ENCODE results near the gene IL1A.
"Not testable (repeated sequence)": the region's sequence is repeated elsewhere in the genome, so short reads cannot be mapped to it uniquely, and the experiment has no call there.

IL1A gene, protein sequence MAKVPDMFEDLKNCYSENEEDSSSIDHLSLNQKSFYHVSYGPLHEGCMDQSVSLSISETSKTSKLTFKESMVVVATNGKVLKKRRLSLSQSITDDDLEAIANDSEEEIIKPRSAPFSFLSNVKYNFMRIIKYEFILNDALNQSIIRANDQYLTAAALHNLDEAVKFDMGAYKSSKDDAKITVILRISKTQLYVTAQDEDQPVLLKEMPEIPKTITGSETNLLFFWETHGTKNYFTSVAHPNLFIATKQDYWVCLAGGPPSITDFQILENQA
- total RNA-seq, result 0 to 0.35 (median 0.19) reads per million in 3 donors

DNA sequence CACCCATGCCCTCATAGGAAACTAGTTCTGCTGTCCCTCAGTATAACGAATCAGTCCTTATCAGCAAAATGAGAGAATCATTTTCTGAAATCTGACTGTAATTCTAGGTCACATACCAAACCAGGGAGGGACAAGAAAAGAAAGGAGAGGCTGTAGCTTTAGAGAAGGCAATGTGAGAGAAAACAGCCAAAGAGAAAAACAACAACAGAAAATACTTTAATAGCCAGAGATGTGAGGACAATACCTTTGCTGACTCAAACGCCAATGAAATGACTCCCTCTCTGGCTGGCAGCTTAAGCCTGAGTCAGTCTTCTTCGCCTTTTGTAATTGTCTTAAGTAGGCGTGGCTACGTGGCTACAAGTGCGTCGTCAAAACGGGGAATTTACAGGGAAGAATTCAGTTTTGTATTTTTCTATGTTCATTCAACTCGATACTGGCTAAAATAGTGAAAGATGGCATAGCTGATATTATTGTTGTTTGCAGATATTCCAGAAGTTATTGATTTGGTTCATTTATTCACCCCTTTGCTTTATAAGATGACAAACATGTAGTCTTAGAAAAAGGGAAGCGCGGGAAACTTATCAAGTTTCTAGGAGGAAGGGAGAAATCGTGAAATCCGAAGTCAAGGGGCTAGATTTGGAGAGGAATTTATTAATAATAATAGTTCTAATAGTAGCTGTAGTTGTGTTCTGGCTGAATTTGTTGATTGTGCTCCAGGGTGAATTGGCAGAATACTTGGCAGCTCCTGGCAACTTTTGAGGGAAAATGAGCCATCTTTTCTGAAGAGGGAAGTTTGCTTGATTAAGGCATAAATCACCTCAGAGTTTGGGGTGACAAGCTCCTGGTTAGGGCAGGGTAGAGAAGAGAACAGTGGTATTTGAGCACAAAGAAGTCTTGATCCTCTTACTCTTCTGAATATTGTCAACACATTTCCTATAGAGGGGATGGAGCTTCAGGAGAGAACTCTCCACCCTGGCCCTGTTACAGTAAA lies at the start of gene IL1A:
Gene IL1A, minus strand, starts transcription at position 295 of the 991 bp plus-strand sequence. CDS start 723 bp downstream, outside the sequence.
- H3K27me3 ChIP-seq (replicated peaks; ENCODE audit: control insufficient read depth, insufficient read depth, low read length, poor library complexity, severe bottlenecking), result no peaks in the 10 kb centered on the region
- DNase-seq, result no peak
- H3K4me1 ChIP-seq (ENCODE audit: control insufficient read depth, insufficient read depth, low read length, poor library complexity, severe bottlenecking), result no peaks in the 10 kb centered on the region
- H3K4me3 ChIP-seq (ENCODE audit: insufficient read depth, low read depth, low read length, poor library complexity, severe bottlenecking), result no peak within 1 kb of the TSS
- H3K9me3 ChIP-seq (ENCODE audit: control insufficient read depth, low read length), result no peaks in the 10 kb centered on the region
- H3K36me3 ChIP-seq (ENCODE audit: control insufficient read depth, insufficient read depth, low read length), result no peaks in the 10 kb centered on the region
- H3K27ac ChIP-seq (ENCODE audit: insufficient read depth, low read length, poor library complexity, severe bottlenecking), result no peak within 1 kb of the TSS

DNA sequence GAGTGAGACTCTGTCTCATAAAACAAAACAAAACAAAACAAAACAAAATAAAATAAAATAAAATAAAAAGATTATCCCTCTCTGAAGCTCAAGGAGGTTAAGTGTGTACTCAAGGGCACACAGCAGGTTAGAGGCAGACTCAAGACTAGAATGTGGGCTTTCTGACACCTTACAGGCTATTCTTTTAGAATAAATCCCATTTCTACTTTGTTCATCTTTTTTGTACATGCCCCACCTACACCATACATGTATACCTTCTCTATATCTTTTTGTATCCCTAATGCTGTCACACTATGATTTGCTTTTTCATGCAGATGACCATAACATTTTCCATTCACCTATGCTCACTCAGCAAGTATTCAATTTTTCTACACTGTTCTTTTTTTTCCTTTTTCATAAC lies 49.7 kb upstream of the IL1A start:
- Histone ChIP-seq H3K27me3 (replicated peaks; ENCODE audit: control insufficient read depth, insufficient read depth, low read length, poor library complexity, severe bottlenecking) (no peaks in the 10 kb centered on the region), H3K4me3 (ENCODE audit: insufficient read depth, low read depth, low read length, poor library complexity, severe bottlenecking) (no peak overlapping the region), H3K27ac (ENCODE audit: insufficient read depth, low read length, poor library complexity, severe bottlenecking) (no peak overlapping the region), H3K9me3 (ENCODE audit: control insufficient read depth, low read length) (no peaks in the 10 kb centered on the region), H3K4me1 (ENCODE audit: control insufficient read depth, insufficient read depth, low read length, poor library complexity, severe bottlenecking) (no peaks in the 10 kb centered on the region), H3K36me3 (ENCODE audit: control insufficient read depth, insufficient read depth, low read length) (no peaks in the 10 kb centered on the region)
- DNase-seq, result no peak

DNA sequence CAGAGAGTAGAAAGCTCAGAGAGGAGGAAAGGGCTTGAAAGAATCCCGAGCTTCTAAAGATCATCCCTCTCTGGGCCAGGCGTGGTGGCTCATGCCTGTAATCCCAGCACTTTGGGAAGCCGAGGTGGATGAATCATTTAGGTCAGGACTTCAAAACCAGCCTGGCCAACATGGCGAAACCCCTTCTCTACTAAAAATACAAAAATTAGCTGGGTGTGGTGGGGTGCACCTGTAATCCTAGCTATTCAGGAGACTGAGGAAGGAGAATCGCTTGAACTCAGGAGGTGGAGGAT lies 49.3 kb upstream of the IL1A start:
- H3K9me3 ChIP-seq (ENCODE audit: control insufficient read depth, low read length); DNase-seq; H3K4me1 ChIP-seq (ENCODE audit: control insufficient read depth, insufficient read depth, low read length, poor library complexity, severe bottlenecking); H3K4me3 ChIP-seq (ENCODE audit: insufficient read depth, low read depth, low read length, poor library complexity, severe bottlenecking); H3K27ac ChIP-seq (ENCODE audit: insufficient read depth, low read length, poor library complexity, severe bottlenecking); H3K27me3 ChIP-seq (replicated peaks; ENCODE audit: control insufficient read depth, insufficient read depth, low read length, poor library complexity, severe bottlenecking); H3K36me3 ChIP-seq (ENCODE audit: control insufficient read depth, insufficient read depth, low read length): not testable (repeated sequence)

DNA sequence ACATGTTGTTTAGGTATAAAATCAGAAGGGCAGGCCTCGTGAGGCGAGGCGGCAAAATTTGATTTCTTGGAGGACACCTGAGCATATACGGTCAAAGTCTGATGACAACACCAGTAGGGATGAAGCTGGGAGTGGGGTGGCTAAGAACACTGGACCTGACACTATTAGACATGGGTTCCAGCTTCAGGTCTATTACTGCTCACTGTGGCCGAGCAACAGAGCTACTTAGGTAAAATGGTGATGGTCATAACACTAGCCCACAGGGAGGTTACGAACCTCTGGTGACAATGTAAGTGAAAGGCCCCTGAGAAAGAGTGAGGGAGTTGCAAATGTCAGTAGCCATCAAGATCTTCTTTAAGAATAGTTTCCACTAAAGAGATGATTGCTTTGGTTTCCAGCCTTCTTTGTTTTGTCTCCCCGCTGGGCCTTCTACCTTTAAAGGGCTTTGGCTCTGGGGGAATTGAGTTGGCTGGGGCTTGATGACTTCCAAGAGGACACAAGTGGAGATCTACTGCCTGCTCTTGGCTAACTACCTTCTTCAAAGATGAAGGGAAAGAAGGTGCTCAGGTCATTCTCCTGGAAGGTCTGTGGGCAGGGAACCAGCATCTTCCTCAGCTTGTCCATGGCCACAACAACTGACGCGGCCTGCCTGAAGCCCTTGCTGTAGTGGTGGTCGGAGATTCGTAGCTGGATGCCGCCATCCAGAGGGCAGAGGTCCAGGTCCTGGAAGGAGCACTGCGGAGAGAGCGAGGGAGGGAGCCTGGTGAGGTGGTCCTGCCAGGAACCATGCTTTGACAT lies 48.7 kb upstream of the IL1A start:
- Histone ChIP-seq H3K9me3 (ENCODE audit: control insufficient read depth, low read length) (no peaks in the 10 kb centered on the region), H3K27me3 (replicated peaks; ENCODE audit: control insufficient read depth, insufficient read depth, low read length, poor library complexity, severe bottlenecking) (no peaks in the 10 kb centered on the region), H3K27ac (ENCODE audit: insufficient read depth, low read length, poor library complexity, severe bottlenecking) (no peak overlapping the region), H3K4me3 (ENCODE audit: insufficient read depth, low read depth, low read length, poor library complexity, severe bottlenecking) (no peak overlapping the region), H3K4me1 (ENCODE audit: control insufficient read depth, insufficient read depth, low read length, poor library complexity, severe bottlenecking) (no peaks in the 10 kb centered on the region), H3K36me3 (ENCODE audit: control insufficient read depth, insufficient read depth, low read length) (no peaks in the 10 kb centered on the region)
- no peak for DNase-seq

DNA sequence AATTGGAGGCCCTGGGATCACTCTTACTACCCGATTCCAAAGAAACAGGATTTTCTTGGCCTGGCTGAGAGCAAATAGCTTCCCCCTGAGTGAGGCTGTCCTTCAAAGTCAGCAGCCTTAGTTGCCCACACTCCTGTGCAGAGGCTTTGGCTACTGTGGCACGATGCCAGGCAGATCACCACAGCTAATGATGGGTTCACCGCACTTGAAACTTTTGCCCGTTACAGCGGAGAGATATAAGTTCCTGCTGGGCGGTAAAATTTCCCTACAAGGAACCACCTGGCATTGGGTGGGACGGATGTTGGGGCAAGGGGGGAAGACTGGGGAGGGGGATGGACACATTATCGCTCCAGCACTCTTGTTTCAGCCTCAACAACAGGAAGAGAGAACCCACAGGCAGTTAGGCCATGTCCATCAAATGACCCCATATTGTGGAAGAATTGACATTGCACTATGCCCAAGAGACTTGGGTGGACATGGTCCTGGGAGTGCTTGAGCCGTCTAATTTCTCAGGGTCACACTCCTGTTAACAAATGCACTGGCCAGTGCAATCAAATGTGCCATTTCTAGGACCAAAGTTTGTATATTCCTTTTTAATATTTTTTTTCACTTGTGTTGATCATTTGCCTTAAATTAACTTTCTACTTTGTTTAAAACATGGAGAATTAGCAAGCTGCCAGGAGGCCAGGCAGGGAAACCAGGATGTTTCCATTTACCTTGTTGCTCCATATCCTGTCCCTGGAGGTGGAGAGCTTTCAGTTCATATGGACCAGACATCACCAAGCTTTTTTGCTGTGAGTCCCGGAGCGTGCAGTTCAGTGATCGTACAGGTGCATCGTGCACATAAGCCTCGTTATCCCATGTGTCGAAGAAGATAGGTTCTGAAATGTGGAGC lies 47.9 kb upstream of the IL1A start:
- no peak for DNase-seq
- no peak overlapping the region for H3K27ac ChIP-seq (ENCODE audit: insufficient read depth, low read length, poor library complexity, severe bottlenecking)
- H3K27me3 ChIP-seq (replicated peaks; ENCODE audit: control insufficient read depth, insufficient read depth, low read length, poor library complexity, severe bottlenecking), result no peaks in the 10 kb centered on the region
- H3K9me3 ChIP-seq (ENCODE audit: control insufficient read depth, low read length), result no peaks in the 10 kb centered on the region
- no peaks in the 10 kb centered on the region for H3K4me1 ChIP-seq (ENCODE audit: control insufficient read depth, insufficient read depth, low read length, poor library complexity, severe bottlenecking)
- H3K36me3 ChIP-seq (ENCODE audit: control insufficient read depth, insufficient read depth, low read length), result no peaks in the 10 kb centered on the region
- no peak overlapping the region for H3K4me3 ChIP-seq (ENCODE audit: insufficient read depth, low read depth, low read length, poor library complexity, severe bottlenecking)

DNA sequence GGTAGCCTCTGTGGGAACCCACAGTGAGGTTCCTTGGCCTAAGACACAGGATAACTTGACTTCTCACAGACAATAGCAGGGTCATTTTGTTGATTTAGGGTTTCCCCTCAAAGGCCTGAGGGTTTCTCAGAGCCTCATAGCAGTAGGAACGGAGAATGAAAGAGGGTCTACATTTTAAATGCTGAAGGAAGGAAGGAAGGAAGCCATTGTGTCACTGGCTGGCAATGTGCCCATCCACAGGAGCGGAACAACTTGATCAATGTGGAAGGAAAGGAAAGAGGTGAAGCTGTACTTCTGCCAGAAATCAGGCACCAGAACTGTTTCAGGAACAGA lies 47.2 kb upstream of the IL1A start:
- no peak for DNase-seq
- Histone ChIP-seq H3K4me1 (ENCODE audit: control insufficient read depth, insufficient read depth, low read length, poor library complexity, severe bottlenecking) (no peaks in the 10 kb centered on the region), H3K9me3 (ENCODE audit: control insufficient read depth, low read length) (no peaks in the 10 kb centered on the region), H3K27ac (ENCODE audit: insufficient read depth, low read length, poor library complexity, severe bottlenecking) (no peak overlapping the region), H3K27me3 (replicated peaks; ENCODE audit: control insufficient read depth, insufficient read depth, low read length, poor library complexity, severe bottlenecking) (no peaks in the 10 kb centered on the region), H3K36me3 (ENCODE audit: control insufficient read depth, insufficient read depth, low read length) (no peaks in the 10 kb centered on the region), H3K4me3 (ENCODE audit: insufficient read depth, low read depth, low read length, poor library complexity, severe bottlenecking) (no peak overlapping the region)

DNA sequence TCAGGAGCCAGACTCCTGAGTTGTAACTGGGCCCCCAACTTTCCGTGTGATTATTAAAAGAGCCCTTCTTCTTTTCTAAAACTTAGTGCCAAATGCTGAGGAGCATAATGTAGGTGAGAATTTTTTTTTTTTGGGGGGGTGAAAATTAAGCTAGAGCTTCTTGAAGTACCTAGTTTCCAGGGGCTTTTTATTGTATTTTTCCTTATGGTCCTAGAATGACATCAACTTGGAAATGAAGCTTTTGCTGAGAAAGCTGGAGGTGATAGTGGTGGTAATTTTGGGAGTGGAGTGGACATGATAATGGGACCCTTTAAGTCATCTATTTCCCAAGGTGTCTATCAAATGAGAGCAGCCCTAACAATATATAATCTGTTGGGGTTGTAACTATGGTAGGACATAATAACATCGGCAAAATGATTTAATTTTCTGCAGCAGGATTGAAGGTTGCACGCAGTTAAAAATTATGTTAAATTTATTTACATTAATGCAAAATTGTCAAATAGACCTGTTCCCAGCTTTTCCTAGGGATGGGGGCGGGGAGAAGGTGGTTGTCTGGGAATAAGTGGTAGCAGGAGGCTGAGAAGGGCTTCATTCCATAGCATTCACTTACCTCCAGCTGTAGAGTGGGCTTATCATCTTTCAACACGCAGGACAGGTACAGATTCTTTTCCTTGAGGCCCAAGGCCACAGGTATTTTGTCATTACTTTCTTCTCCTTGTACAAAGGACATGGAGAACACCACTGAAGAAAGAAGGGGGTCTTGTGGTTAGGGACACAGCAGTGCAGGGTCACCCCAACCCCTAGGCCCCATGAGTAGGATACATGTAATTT lies 46.6 kb upstream of the IL1A start:
- Histone ChIP-seq H3K4me1 (ENCODE audit: control insufficient read depth, insufficient read depth, low read length, poor library complexity, severe bottlenecking) (no peaks in the 10 kb centered on the region), H3K36me3 (ENCODE audit: control insufficient read depth, insufficient read depth, low read length) (no peaks in the 10 kb centered on the region), H3K27me3 (replicated peaks; ENCODE audit: control insufficient read depth, insufficient read depth, low read length, poor library complexity, severe bottlenecking) (no peaks in the 10 kb centered on the region), H3K4me3 (ENCODE audit: insufficient read depth, low read depth, low read length, poor library complexity, severe bottlenecking) (no peak overlapping the region), H3K27ac (ENCODE audit: insufficient read depth, low read length, poor library complexity, severe bottlenecking) (no peak overlapping the region), H3K9me3 (ENCODE audit: control insufficient read depth, low read length) (no peaks in the 10 kb centered on the region)
- no peak for DNase-seq

DNA sequence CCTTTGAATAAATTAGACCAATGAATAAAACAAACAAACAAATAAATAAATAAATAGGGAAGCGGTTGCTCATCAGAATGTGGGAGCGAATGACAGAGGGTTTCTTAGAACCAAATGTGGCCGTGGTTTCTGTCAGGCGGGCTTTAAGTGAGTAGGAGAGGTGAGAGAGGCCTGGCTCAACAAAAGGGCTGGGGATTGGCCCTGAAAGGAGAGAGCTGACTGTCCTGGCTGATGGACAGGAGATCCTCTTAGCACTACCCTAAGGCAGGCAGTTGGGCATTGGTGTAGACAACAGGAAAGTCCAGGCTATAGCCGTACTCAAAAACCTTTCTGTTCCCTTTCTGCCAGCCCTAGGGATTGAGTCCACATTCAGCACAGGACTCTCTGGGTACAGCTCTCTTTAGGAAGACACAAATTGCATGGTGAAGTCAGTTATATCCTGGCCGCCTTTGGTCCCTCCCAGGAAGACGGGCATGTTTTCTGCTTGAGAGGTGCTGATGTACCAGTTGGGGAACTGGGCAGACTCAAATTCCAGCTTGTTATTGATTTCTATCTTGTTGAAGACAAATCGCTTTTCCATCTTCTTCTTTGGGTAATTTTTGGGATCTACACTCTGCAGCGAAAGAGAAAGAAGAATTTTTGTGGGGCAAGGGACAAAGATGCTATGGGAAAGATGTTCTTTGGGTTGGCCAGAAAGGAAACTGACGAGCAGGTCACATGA lies 45.8 kb upstream of the IL1A start:
- H3K27ac ChIP-seq (ENCODE audit: insufficient read depth, low read length, poor library complexity, severe bottlenecking), result no peak overlapping the region
- H3K4me1 ChIP-seq (ENCODE audit: control insufficient read depth, insufficient read depth, low read length, poor library complexity, severe bottlenecking), result no peaks in the 10 kb centered on the region
- no peaks in the 10 kb centered on the region for H3K36me3 ChIP-seq (ENCODE audit: control insufficient read depth, insufficient read depth, low read length)
- no peak overlapping the region for H3K4me3 ChIP-seq (ENCODE audit: insufficient read depth, low read depth, low read length, poor library complexity, severe bottlenecking)
- DNase-seq, result no peak
- H3K9me3 ChIP-seq (ENCODE audit: control insufficient read depth, low read length), result no peaks in the 10 kb centered on the region
- H3K27me3 ChIP-seq (replicated peaks; ENCODE audit: control insufficient read depth, insufficient read depth, low read length, poor library complexity, severe bottlenecking), result no peaks in the 10 kb centered on the region

Data from effector memory CD4-positive, alpha-beta T cell (primary cell).